Transverse colon (tissue), 4 donors: ENCODE data around the gene SLC5A7. TPM values are rescaled to one million over a fixed set of nuclear protein-coding genes. Genes with fewer than 3 reads are reported as not detected.

Experiments
- DNase-seq: peaks from one replicate; pipeline ENCODE4 v3.0.0-alpha.2; 2019
- H3K27ac ChIP-seq, 4 donors: fragments of 200-600 bp; sonication (generic); 2 replicates each; pipeline ENCODE4 v1.5.1; 2016 to 2018; ENCODE audit warnings: inconsistent platforms in 4 of 4
- H3K27me3 ChIP-seq: fragments of 200-600 bp; sonication (generic); 2 replicates; pipeline ENCODE4 v1.5.1; 2017; ENCODE audit warnings: inconsistent platforms
- H3K36me3 ChIP-seq, 4 donors: fragments of 200-600 bp; sonication (generic); 2 replicates each; pipeline ENCODE4 v1.5.1; 2017 to 2019; ENCODE audit warnings: inconsistent platforms in 4 of 4
- H3K4me1 ChIP-seq, 4 donors: fragments of 200-600 bp; sonication (generic); 2 replicates each; pipeline ENCODE4 v1.5.1; 2017 to 2020; ENCODE audit warnings: inconsistent platforms in 4 of 4
- H3K4me3 ChIP-seq, 4 donors: fragments of 200-600 bp; sonication (generic); 1 replicate in 1 of 4; 2 replicates in 3 of 4; pipeline versions ENCODE4 v1.5.1 to v1.6.1; 2017 to 2019; ENCODE audit warnings: inconsistent platforms in 4 of 4
- H3K9me3 ChIP-seq, 2 donors: fragments of 200-600 bp; sonication (generic); 2 replicates each; pipeline ENCODE4 v1.5.1; 2017 to 2019; ENCODE audit warnings: inconsistent platforms in 2 of 2
- EP300 ChIP-seq: sonication (generic); formaldehyde crosslinking; IDR thresholded peaks from one replicate; pipeline ENCODE4 v1.6.1; 2017; ENCODE audit warnings: antibody characterized with exemption, low read depth
- POLR2A ChIP-seq: fragments of 450-650 bp; IDR thresholded peaks from one replicate; pipeline ENCODE4 v1.6.1; 2016; ENCODE audit warnings: antibody characterized with exemption, mild to moderate bottlenecking, moderate library complexity
- POLR2AphosphoS5 ChIP-seq, 3 donors: sonication (generic); formaldehyde crosslinking; IDR thresholded peaks; one replicate each; pipeline ENCODE4 v1.6.1; 2016; ENCODE audit warnings: antibody characterized with exemption in 3 of 3
- WGBS, 2 donors: methylation state at CpG; one replicate each; pipeline ENCODE4 v1.1.5; 2018; ENCODE audit warnings: low coverage in 1 of 2; 5-methylcytosine and 5-hydroxymethylcytosine counted together
- in situ Hi-C, 4 donors: fragments of 200-750 bp; cut with MboI; loops; one replicate each; pipeline versions ENCODE4 v1.15.0 to v1.15.1; 2017; ENCODE audit warnings: low sequenced_read_pairs in 3 of 4, low pct_ligation_motif_present in 1 of 4, low pct_unique_long_range_greater_than_20kb in 1 of 4
- intact Hi-C: fragments of 100-400 bp; cut with DNase I; formaldehyde crosslinking; loops from one replicate; pipeline ENCODE4 v1.15.1; 2023; ENCODE audit warnings: low total_unique reads
- total RNA-seq, 4 donors: library from RNA; depleted of rRNA; stranded (reverse); fragments of >200 nt; gene quantifications; one replicate each; pipeline ENCODE4 v1.1.0, GENCODE V29; 2016
- TF ChIP-seq, protein P1 (sequence below), 5 experiments: fragments of 200-600 bp in 3 of 5; fragments of 450-650 bp in 2 of 5; sonication (generic) in 3 of 5; IDR thresholded peaks; 1 replicate in 2 of 5; 2 replicates in 3 of 5; pipeline ENCODE4 v1.5.1; 2016 to 2017; ENCODE audit warnings: antibody characterized with exemption in 5 of 5, inconsistent platforms in 3 of 5, mild to moderate bottlenecking in 2 of 5, moderate library complexity in 1 of 5

SLC5A7 gene
- total RNA-seq, 4 donors from 2014 or later = 0.41 to 2.8 (median 0.48) TPM; not detected in 1

DNA sequence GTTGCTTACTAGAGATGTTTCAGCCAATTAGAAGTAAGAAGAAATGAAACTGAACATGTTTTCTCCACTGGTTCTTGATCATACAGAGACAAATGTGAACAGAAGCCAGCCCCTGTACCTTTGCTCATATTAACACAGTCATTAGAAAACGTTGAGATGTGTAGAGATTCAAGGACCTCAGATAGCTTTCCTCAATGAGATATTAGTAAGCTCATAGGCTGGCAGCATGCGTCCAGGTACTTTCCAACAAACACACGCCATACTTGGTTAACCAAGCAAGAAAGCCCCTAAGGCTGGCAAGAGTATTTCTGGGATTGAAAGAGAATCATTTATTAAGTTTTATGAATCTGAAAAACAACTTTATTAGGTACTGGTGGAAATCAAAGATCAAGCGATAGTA is 37.5 kb downstream of the SLC5A7 start:
- H3K4me1 ChIP-seq = no peaks in the 10 kb centered on the region
- no peak for DNase-seq
- H3K36me3 ChIP-seq = no peaks in the 10 kb centered on the region
- H3K27me3 ChIP-seq = no peaks in the 10 kb centered on the region
- intact Hi-C loops (no loop called here), in situ Hi-C loops (no loop called here)
- WGBS, 2 donors = 72 to 74% methylated on average over 4 of the region's 4 CpGs
- no peak overlapping the region for H3K27ac ChIP-seq
- no peaks in the 10 kb centered on the region for H3K9me3 ChIP-seq
- H3K4me3 ChIP-seq = no peak overlapping the region
- no peak for TF ChIP-seq POLR2A
- no peak for TF ChIP-seq EP300
- TF ChIP-seq POLR2AphosphoS5 (IDR thresholded peaks at IDR 0.05) = no peak
- TF ChIP-seq, protein P1, sequence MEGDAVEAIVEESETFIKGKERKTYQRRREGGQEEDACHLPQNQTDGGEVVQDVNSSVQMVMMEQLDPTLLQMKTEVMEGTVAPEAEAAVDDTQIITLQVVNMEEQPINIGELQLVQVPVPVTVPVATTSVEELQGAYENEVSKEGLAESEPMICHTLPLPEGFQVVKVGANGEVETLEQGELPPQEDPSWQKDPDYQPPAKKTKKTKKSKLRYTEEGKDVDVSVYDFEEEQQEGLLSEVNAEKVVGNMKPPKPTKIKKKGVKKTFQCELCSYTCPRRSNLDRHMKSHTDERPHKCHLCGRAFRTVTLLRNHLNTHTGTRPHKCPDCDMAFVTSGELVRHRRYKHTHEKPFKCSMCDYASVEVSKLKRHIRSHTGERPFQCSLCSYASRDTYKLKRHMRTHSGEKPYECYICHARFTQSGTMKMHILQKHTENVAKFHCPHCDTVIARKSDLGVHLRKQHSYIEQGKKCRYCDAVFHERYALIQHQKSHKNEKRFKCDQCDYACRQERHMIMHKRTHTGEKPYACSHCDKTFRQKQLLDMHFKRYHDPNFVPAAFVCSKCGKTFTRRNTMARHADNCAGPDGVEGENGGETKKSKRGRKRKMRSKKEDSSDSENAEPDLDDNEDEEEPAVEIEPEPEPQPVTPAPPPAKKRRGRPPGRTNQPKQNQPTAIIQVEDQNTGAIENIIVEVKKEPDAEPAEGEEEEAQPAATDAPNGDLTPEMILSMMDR (IDR thresholded peaks at IDR 0.05) = no peak

- Histone ChIP-seq H3K36me3 (no peaks in the 10 kb centered on the region), H3K4me3 (no peak overlapping the region), H3K9me3 (no peaks in the 10 kb centered on the region), H3K4me1 (no peaks in the 10 kb centered on the region), H3K27me3 (no peaks in the 10 kb centered on the region), H3K27ac (no peak overlapping the region)
- no peak for TF ChIP-seq POLR2A
- no peak for TF ChIP-seq POLR2AphosphoS5 (IDR thresholded peaks at IDR 0.05)
- TF ChIP-seq, protein P1 (IDR thresholded peaks at IDR 0.05) = no peak
- no peak for TF ChIP-seq EP300
- in situ Hi-C loops = no loop called here
- intact Hi-C loops = no loop called here
- DNase-seq = no peak
- 87 to 100% methylated on average over 1 of the region's 1 CpG for WGBS, 2 donors
Measured at GRCh38 chr2:108026092-108026794, 39.9 kb downstream of the SLC5A7 start.

DNA sequence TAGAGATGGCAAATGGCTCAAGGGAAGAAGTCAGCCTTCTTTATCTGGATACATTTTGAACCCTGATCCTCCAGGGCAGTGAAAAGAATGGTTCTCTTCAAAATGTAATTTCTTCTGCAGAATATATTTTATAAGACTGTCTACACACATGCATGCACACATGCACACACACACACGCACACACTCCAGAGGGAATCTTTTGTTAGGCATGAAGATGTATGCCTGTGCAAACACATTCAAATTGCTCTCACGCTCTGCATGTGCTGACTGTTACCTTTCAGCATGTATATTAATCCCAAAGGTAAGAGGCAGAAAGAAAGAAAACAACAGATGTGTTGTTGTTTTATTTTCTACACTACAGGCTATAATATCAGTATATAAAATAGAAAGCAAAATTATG is 43.2 kb downstream of the SLC5A7 start:
- in situ Hi-C loops (no loop called here), intact Hi-C loops (no loop called here)
- no peak overlapping the region for H3K4me3 ChIP-seq
- 83 to 89% methylated on average over 2 of the region's 2 CpGs for WGBS, 2 donors
- DNase-seq = no peak
- H3K36me3 ChIP-seq = no peaks in the 10 kb centered on the region
- no peaks in the 10 kb centered on the region for H3K27me3 ChIP-seq
- H3K4me1 ChIP-seq = no peaks in the 10 kb centered on the region
- TF ChIP-seq POLR2AphosphoS5 (IDR thresholded peaks at IDR 0.05) (no peak), POLR2A (no peak), EP300 (no peak)
- TF ChIP-seq, protein P1 (IDR thresholded peaks at IDR 0.05) = no peak
- no peak overlapping the region for H3K27ac ChIP-seq
- no peaks in the 10 kb centered on the region for H3K9me3 ChIP-seq

GRCh38 chr2:108029912-108030311 is 43.6 kb downstream of the SLC5A7 start:
- H3K4me1 ChIP-seq = no peaks in the 10 kb centered on the region
- 32 to 50% methylated on average over 2 of the region's 2 CpGs for WGBS, 2 donors
- intact Hi-C loops = no loop called here
- H3K9me3 ChIP-seq = no peaks in the 10 kb centered on the region
- no peak overlapping the region for H3K4me3 ChIP-seq
- no peaks in the 10 kb centered on the region for H3K36me3 ChIP-seq
- H3K27me3 ChIP-seq = no peaks in the 10 kb centered on the region
- H3K27ac ChIP-seq = no peak overlapping the region
- TF ChIP-seq POLR2A (no peak), POLR2AphosphoS5 (IDR thresholded peaks at IDR 0.05) (no peak), EP300 (no peak)
- TF ChIP-seq, protein P1 (IDR thresholded peaks at IDR 0.05) = no peak
- in situ Hi-C loops = no loop called here
- no peak for DNase-seq
